BLaER1 treated with 17β-estradiol and CSF1 and Interleukin-3, amounts not matched to agents 10 nM and 100 nM (cell line): ENCODE measurements around the gene PITPNC1.
A peak's percentile ranks its signal among the peaks of the same experiment; 100 is the strongest.

Experiments
- H3K27ac ChIP-seq, 11 experiments: shearing (Covaris generic); formaldehyde crosslinking; 2 replicates each; pipeline ENCODE4 v1.8.1; 2022
- H3K27me3 ChIP-seq, 11 experiments: shearing (Covaris generic); formaldehyde crosslinking; 2 replicates each; pipeline ENCODE4 v1.8.1; 2022
- H3K36me3 ChIP-seq, 11 experiments: shearing (Covaris generic); formaldehyde crosslinking; 2 replicates each; pipeline ENCODE4 v1.8.1; 2022
- H3K4me1 ChIP-seq, 10 experiments: shearing (Covaris generic); formaldehyde crosslinking; 2 replicates each; pipeline ENCODE4 v1.8.1; 2022
- H3K4me2 ChIP-seq, 11 experiments: shearing (Covaris generic); formaldehyde crosslinking; 2 replicates each; pipeline ENCODE4 v1.8.1; 2022
- H3K4me3 ChIP-seq, 10 experiments: shearing (Covaris generic); formaldehyde crosslinking; 2 replicates each; pipeline ENCODE4 v1.8.1; 2022
- H3K9ac ChIP-seq, 11 experiments: shearing (Covaris generic); formaldehyde crosslinking; 2 replicates each; pipeline ENCODE4 v1.8.1; 2022
- H3K9me3 ChIP-seq, 11 experiments: shearing (Covaris generic); formaldehyde crosslinking; replicated peaks in 1 of 11; 2 replicates each; pipeline ENCODE4 v1.8.1; 2022
- H4K20me1 ChIP-seq, 11 experiments: shearing (Covaris generic); formaldehyde crosslinking; 2 replicates each; pipeline ENCODE4 v1.8.1; 2022
- Cebpa-rat ChIP-seq, 11 experiments: shearing (Covaris generic); IDR thresholded peaks; 2 replicates each; pipeline ENCODE4 v1.8.1; 2022

Gene PITPNC1

DNA sequence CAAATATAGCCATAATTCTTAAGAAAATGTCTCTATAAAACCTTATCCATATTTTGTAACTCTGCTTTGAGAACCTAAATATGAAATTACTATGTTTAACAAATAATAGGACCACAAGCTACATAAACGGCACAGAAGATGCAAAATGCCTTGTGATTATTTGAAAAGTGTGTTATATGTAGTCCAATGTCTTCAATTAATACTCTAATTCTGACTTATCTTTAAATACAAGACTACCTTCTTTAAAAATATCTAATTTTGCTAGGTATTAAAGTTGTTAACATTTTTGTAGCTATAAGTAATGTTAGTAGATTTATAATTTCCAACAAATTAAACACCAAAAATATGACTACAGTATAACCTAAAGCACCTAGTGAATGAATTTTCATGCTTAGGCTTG, 27.7 kb upstream of the PITPNC1 start:
- Histone ChIP-seq H3K4me1 (peaks cover 5 to 19% (median 14%) of the 10 kb centered on the region in 10 experiments; a peak in 13 of 20 replicates), H3K4me2 (no peak overlapping the region), H3K36me3 (peaks cover 98 to 100% (median 100%) of the 10 kb centered on the region in 11 experiments)

GRCh38 chr17:67353161-67353560, 23.9 kb upstream of the PITPNC1 start:
- H3K9me3 ChIP-seq = peaks cover 0 to 12% (median 3%) of the 10 kb centered on the region in 11 experiments; a peak in 5 of 22 replicates

More for the DNA sequence above, 27.7 kb upstream of the PITPNC1 start:
- Histone ChIP-seq H3K9ac (no peak overlapping the region), H3K9me3 (peaks cover 0 to 13% (median 4%) of the 10 kb centered on the region in 11 experiments; a peak in 5 of 22 replicates), H3K27me3 (no peaks in the 10 kb centered on the region), H3K27ac (no peak overlapping the region), H4K20me1 (peaks cover 0 to 59% (median 23%) of the 10 kb centered on the region in 11 experiments; a peak in 17 of 22 replicates), H3K4me3 (no peak overlapping the region)
- TF ChIP-seq Cebpa-rat (IDR thresholded peaks at IDR 0.05) = no peak

GRCh38 chr17:67353929-67354574, 23.0 kb upstream of the PITPNC1 start:
- H3K4me3 ChIP-seq = no peak overlapping the region
- H3K27ac ChIP-seq = no peak overlapping the region
- H3K9ac ChIP-seq = no peak overlapping the region
- no peak for TF ChIP-seq Cebpa-rat (IDR thresholded peaks at IDR 0.05)
- H3K9me3 ChIP-seq = peaks cover 0 to 4% (median 0%) of the 10 kb centered on the region in 11 experiments; a peak in 3 of 22 replicates
- peaks cover 22 to 85% (median 57%) of the 10 kb centered on the region in 11 experiments for H4K20me1 ChIP-seq
- H3K36me3 ChIP-seq = peaks cover 92 to 100% (median 99%) of the 10 kb centered on the region in 11 experiments
- H3K27me3 ChIP-seq = no peaks in the 10 kb centered on the region
- H3K4me2 ChIP-seq = peak overlapping the region in 4 of 11 experiments; percentile 26 to 53 (median 30); a peak in 6 of 22 replicates
- peaks cover 11 to 54% (median 28%) of the 10 kb centered on the region in 10 experiments for H3K4me1 ChIP-seq

More at GRCh38 chr17:67353161-67353560, 23.9 kb upstream of the PITPNC1 start:
- Histone ChIP-seq H3K36me3 (peaks cover 96 to 100% (median 99%) of the 10 kb centered on the region in 11 experiments), H3K27me3 (no peaks in the 10 kb centered on the region), H3K4me3 (no peak overlapping the region), H4K20me1 (peaks cover 13 to 85% (median 48%) of the 10 kb centered on the region in 11 experiments; a peak in 21 of 22 replicates), H3K4me2 (peak overlapping the region in 9 of 11 experiments; percentile 2 to 53 (median 27); a peak in 12 of 22 replicates), H3K4me1 (peaks cover 5 to 46% (median 20%) of the 10 kb centered on the region in 10 experiments; a peak in 14 of 20 replicates), H3K27ac (no peak overlapping the region; a peak in 1 of 22 replicates), H3K9ac (no peak overlapping the region)
- TF ChIP-seq Cebpa-rat (IDR thresholded peaks at IDR 0.05) = no peak

GRCh38 chr17:67358612-67359011, 18.5 kb upstream of the PITPNC1 start:
- H3K27ac ChIP-seq = peak overlapping the region in 1 of 11 experiments; percentile 42; a peak in 2 of 22 replicates

GRCh38 chr17:67359960-67360791, 16.9 kb upstream of the PITPNC1 start:
- H3K4me1 ChIP-seq = peaks cover 58 to 89% (median 66%) of the 10 kb centered on the region in 10 experiments
- no peak for TF ChIP-seq Cebpa-rat (IDR thresholded peaks at IDR 0.05)
- no peaks in the 10 kb centered on the region for H3K27me3 ChIP-seq
- 0 out of 22 replicates have a peak overlapping the region, but pooled peaks of 1 of the 11 experiments have one; percentile 24 for H3K9ac ChIP-seq
- peaks cover 59 to 97% (median 88%) of the 10 kb centered on the region in 11 experiments for H3K36me3 ChIP-seq
- H3K4me3 ChIP-seq = no peak overlapping the region
- H3K27ac ChIP-seq = no peak overlapping the region
- peaks cover 78 to 96% (median 89%) of the 10 kb centered on the region in 11 experiments for H4K20me1 ChIP-seq
- H3K4me2 ChIP-seq = peak overlapping the region in 10 of 11 experiments; percentile 9 to 96 (median 54); a peak in 15 of 22 replicates
- H3K9me3 ChIP-seq = no peaks in the 10 kb centered on the region

More at GRCh38 chr17:67358612-67359011, 18.5 kb upstream of the PITPNC1 start:
- no peak for TF ChIP-seq Cebpa-rat (IDR thresholded peaks at IDR 0.05)
- H3K4me3 ChIP-seq = no peak overlapping the region; a peak in 1 of 20 replicates
- peaks cover 73 to 97% (median 92%) of the 10 kb centered on the region in 11 experiments for H3K36me3 ChIP-seq
- H4K20me1 ChIP-seq = peaks cover 63 to 96% (median 88%) of the 10 kb centered on the region in 11 experiments
- H3K9me3 ChIP-seq = no peaks in the 10 kb centered on the region
- H3K4me2 ChIP-seq = peak overlapping the region; percentile 36 to 96 (median 61); a peak in 19 of 22 replicates
- peak overlapping the region in 4 of 11 experiments; percentile 3 to 42 (median 12); a peak in 2 of 22 replicates for H3K9ac ChIP-seq
- H3K27me3 ChIP-seq = no peaks in the 10 kb centered on the region
- H3K4me1 ChIP-seq = peaks cover 43 to 89% (median 61%) of the 10 kb centered on the region in 10 experiments

DNA sequence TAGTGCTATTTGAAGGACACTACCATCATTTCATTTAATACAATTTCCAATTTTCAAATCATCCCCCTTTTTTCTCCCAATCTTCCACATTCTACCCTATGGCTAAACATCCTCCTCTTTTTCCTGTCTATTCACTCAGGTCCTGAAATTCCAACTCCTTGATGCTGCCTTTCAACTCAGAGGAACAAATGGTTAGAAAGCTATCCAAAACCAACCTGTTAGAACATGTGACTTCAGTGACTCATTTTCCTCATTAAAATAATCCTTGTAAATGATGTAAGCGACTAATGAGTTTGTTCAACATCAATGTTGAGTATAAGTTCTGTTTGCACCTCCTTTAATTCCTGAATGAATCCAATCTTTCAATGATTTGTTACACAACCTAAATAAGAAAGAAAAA, 16.2 kb upstream of the PITPNC1 start:
- Histone ChIP-seq H3K9me3 (no peaks in the 10 kb centered on the region), H3K4me3 (no peak overlapping the region), H3K4me2 (peak overlapping the region in 7 of 11 experiments; percentile 41 to 96 (median 89); a peak in 10 of 22 replicates), H3K36me3 (peaks cover 53 to 90% (median 81%) of the 10 kb centered on the region in 11 experiments), H4K20me1 (peaks cover 82 to 99% (median 90%) of the 10 kb centered on the region in 11 experiments), H3K9ac (no peak overlapping the region), H3K27me3 (no peaks in the 10 kb centered on the region), H3K4me1 (peaks cover 61 to 85% (median 69%) of the 10 kb centered on the region in 10 experiments), H3K27ac (no peak overlapping the region)
- no peak for TF ChIP-seq Cebpa-rat (IDR thresholded peaks at IDR 0.05)

DNA sequence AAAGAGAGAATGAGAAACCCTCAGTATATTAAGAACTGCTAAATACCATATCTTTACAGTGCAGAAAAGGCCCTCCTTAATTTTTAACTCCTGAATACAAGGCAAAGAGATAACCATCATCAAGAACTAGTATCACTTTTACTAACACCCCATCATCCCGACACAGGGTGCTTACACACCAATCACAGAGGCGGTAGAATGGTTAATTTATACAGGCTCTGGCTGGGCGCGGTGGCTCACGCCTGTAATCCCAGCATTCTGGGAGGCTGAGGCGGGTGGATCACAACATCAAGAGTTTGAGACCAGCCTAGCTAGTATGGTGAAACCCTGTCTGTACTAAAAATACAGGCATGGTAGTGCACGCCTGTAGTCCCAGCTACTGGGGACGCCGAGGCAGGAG, 14.9 kb upstream of the PITPNC1 start:
- H3K36me3 ChIP-seq = peaks cover 40 to 77% (median 69%) of the 10 kb centered on the region in 11 experiments
- peak overlapping the region; percentile 24 to 96 (median 91); a peak in 19 of 22 replicates for H3K4me2 ChIP-seq
- no peaks in the 10 kb centered on the region for H3K9me3 ChIP-seq
- H3K4me3 ChIP-seq = peak overlapping the region in 1 of 10 experiments; percentile 10; a peak in 2 of 20 replicates
- H3K27ac ChIP-seq = no peak overlapping the region
- TF ChIP-seq Cebpa-rat (IDR thresholded peaks at IDR 0.05) = no peak
- peaks cover 66 to 87% (median 74%) of the 10 kb centered on the region in 10 experiments for H3K4me1 ChIP-seq
- peaks cover 78 to 90% (median 83%) of the 10 kb centered on the region in 11 experiments for H4K20me1 ChIP-seq
- H3K27me3 ChIP-seq = no peaks in the 10 kb centered on the region
- peak overlapping the region in 2 of 11 experiments; percentile 17 to 93; a peak in 2 of 22 replicates for H3K9ac ChIP-seq
